PC-9 (cell line): ENCODE measurements around the gene EDARADD.

Experiments
- EZH2 ChIP-seq: fragments of 200-600 bp; sonication (generic); IDR thresholded peaks from 2 replicates; pipeline ENCODE4 v1.8.0; 2017; ENCODE audit warnings: antibody characterized with exemption, low read depth
- TF ChIP-seq, protein P1 (sequence below): fragments of 200-600 bp; sonication (generic); conservative IDR thresholded peaks from 2 replicates; pipeline ENCODE4 v1.6.1; 2017; ENCODE audit warnings: mixed run types, antibody characterized with exemption, mild to moderate bottlenecking, moderate library complexity

DNA sequence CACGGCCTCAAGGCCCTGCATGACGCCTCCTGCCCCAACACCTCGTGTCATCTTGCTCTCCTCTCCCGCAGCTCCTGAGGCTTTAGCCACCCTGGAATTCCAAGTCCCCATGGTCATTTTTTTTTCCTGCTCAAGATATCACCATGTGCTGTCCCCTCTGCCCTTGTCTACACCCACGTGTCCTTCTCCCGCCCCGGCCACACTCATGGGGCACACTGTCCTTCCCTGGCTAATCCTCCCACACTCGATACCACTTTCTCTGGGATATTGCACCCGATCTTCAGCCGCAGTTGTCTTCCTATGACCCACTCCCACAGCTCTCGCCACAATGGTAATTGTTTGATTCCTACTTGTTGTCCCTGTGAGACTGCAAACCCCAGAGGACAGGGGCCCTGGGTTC, 100.0 kb downstream of the EDARADD start:
- TF ChIP-seq, protein P1, sequence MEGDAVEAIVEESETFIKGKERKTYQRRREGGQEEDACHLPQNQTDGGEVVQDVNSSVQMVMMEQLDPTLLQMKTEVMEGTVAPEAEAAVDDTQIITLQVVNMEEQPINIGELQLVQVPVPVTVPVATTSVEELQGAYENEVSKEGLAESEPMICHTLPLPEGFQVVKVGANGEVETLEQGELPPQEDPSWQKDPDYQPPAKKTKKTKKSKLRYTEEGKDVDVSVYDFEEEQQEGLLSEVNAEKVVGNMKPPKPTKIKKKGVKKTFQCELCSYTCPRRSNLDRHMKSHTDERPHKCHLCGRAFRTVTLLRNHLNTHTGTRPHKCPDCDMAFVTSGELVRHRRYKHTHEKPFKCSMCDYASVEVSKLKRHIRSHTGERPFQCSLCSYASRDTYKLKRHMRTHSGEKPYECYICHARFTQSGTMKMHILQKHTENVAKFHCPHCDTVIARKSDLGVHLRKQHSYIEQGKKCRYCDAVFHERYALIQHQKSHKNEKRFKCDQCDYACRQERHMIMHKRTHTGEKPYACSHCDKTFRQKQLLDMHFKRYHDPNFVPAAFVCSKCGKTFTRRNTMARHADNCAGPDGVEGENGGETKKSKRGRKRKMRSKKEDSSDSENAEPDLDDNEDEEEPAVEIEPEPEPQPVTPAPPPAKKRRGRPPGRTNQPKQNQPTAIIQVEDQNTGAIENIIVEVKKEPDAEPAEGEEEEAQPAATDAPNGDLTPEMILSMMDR, result no peak
- no peak for TF ChIP-seq EZH2
